OCI-LY7 (cell line): ENCODE measurements around the gene MARK4. TPM values are rescaled to one million over a fixed set of nuclear protein-coding genes. Genes with fewer than 3 reads are reported as not detected.
A peak's percentile ranks its signal among the peaks of the same experiment; 100 is the strongest.

Experiments used
- BruUV-seq: library from RNA; stranded (reverse); fragments of 400-500 nt; replicated peaks from 2 replicates; lab custom pipeline; 2021; lab: Mats Ljungman, UMichigan
- CTCF ChIA-PET: fragments of 300-600 bp; sonication (Branson Sonifier 250); formaldehyde crosslinking; loops from one replicate; lab custom pipeline; 2022; ENCODE audit warnings: antibody characterized with exemption; ENCODE audit not compliant: unreplicated experiment; lab: Charles Lee
- POLR2A ChIA-PET: fragments of 300-600 bp; sonication (Branson Sonifier 250); formaldehyde crosslinking; loops from one replicate; lab custom pipeline; 2022; ENCODE audit warnings: antibody characterized with exemption; lab: Charles Lee
- DNase-seq: peaks from one replicate; pipeline ENCODE4 v3.0.0-alpha.2; 2015; ENCODE audit warnings: low spot score
- H2AFZ ChIP-seq: fragments of 200-600 bp; sonication (generic), shearing (Covaris generic); 2 replicates; pipeline ENCODE4 v1.6.1; 2014; ENCODE audit warnings: mild to moderate bottlenecking, antibody characterized with exemption, low read length, moderate library complexity
- H3K27ac ChIP-seq: fragments of 200-600 bp; sonication (generic); 2 replicates; pipeline ENCODE4 v1.5.1; 2014; ENCODE audit warnings: mixed run types, low read depth, mild to moderate bottlenecking, moderate library complexity, low read length, inconsistent platforms; ENCODE audit not compliant: poor library complexity, severe bottlenecking
- H3K36me3 ChIP-seq: fragments of 200-600 bp; sonication (generic); 2 replicates; pipeline ENCODE4 v1.6.1; 2014; ENCODE audit warnings: mild to moderate bottlenecking, antibody characterized with exemption, low read length, moderate library complexity, mixed read lengths; ENCODE audit not compliant: insufficient read depth
- H3K4me1 ChIP-seq: fragments of 200-600 bp; sonication (generic); 2 replicates; pipeline ENCODE4 v1.5.1; 2014; ENCODE audit warnings: mild to moderate bottlenecking, low read length; ENCODE audit not compliant: insufficient read depth, poor library complexity, severe bottlenecking
- H3K4me2 ChIP-seq: fragments of 200-600 bp; sonication (generic); 2 replicates; pipeline ENCODE4 v1.6.1; 2014; ENCODE audit warnings: mild to moderate bottlenecking, low read length
- H3K4me3 ChIP-seq: fragments of 200-600 bp; sonication (generic); 2 replicates; pipeline ENCODE4 v1.5.1; 2014; ENCODE audit warnings: mild to moderate bottlenecking, low read depth, low read length; ENCODE audit not compliant: poor library complexity, severe bottlenecking
- H3K79me2 ChIP-seq: fragments of 200-600 bp; sonication (generic); 2 replicates; pipeline ENCODE4 v1.6.1; 2016; ENCODE audit warnings: low read depth, mild to moderate bottlenecking, low read length, moderate library complexity, mixed read lengths; ENCODE audit not compliant: insufficient read depth
- H3K9me2 ChIP-seq: fragments of 200-600 bp; sonication (generic); 2 replicates; pipeline ENCODE4 v1.6.1; 2016; ENCODE audit warnings: mild to moderate bottlenecking, low read length, mixed read lengths; ENCODE audit not compliant: insufficient read depth
- H3K9me3 ChIP-seq: fragments of 200-600 bp; sonication (generic); 2 replicates; pipeline ENCODE4 v1.6.1; 2014; ENCODE audit warnings: mild to moderate bottlenecking, mixed run types, low read length, mixed read lengths
- H4K20me1 ChIP-seq: fragments of 200-600 bp; sonication (generic); 2 replicates; pipeline ENCODE4 v1.6.1; 2014; ENCODE audit warnings: mild to moderate bottlenecking, antibody characterized with exemption, low read length, moderate library complexity, mixed read lengths; ENCODE audit not compliant: insufficient read depth
- EZH2phosphoT487 ChIP-seq: fragments of 200-600 bp; sonication (generic); IDR thresholded peaks from 2 replicates; pipeline ENCODE4 v1.6.1; 2018; ENCODE audit warnings: low read depth, borderline replicate concordance, mild to moderate bottlenecking, mixed run types, antibody characterized with exemption, low read length, moderate library complexity, mixed read lengths
- intact Hi-C: fragments of 100-400 bp; cut with micrococcal nuclease; formaldehyde crosslinking; loops from one replicate; pipeline ENCODE4 v1.10.0; 2022; ENCODE audit not compliant: unreplicated experiment
- total RNA-seq, 2 experiments: library from RNA; depleted of rRNA in 1 of 2; stranded (reverse); fragments of >200 nt in 1 of 2; shearing (Covaris generic) in 1 of 2; gene quantifications; 2 replicates each; pipeline ENCODE4 v1.2.3, GENCODE V29; 2014 to 2022
- TF ChIP-seq, protein P1 (sequence below): fragments of 200-600 bp; sonication (generic); conservative IDR thresholded peaks from 2 replicates; pipeline ENCODE4 v1.5.1; 2014; ENCODE audit warnings: mild to moderate bottlenecking, antibody characterized with exemption, low read length, moderate library complexity, mixed read lengths

MARK4 gene
- total RNA-seq, 2 experiments from 2014 or later = 14.2 to 24.5 TPM

DNA sequence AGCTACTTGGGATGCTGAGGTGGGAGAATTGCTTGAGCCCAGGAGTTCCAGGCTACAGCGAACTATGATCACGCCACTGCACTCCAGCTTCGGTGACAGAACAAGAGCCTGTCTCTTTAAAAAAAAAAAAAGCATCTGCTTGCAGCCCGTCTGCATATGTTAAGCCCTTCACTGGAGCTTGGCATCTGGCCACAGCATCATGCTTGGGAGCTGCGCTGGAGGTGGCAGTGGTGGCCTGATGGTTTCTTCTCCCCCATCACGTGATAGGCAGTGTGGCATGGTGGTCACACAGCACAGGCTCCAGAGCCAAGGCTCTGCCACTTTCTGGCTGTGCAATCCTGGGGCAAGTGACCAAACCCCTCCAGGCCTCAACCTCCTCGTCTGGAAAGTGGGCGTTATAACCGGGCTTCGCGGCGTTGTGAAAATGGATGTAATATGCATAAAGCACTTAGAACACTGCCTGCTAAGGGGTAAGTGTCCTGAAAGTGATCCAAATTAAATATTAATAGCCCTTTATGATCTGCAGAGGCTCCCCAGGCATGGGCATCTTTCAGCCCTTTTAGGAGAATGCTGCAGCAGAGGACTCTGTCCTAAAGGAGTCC, 24.4 kb downstream of the MARK4 start:
- H4K20me1 ChIP-seq = no peaks in the 10 kb centered on the region
- intact Hi-C loops = no loop called here
- H3K36me3 ChIP-seq = peaks cover 17% of the 10 kb centered on the region; the same call in 1 of the 2 replicates
- DNase-seq = no peak
- no peaks in the 10 kb centered on the region for H3K79me2 ChIP-seq
- TF ChIP-seq, protein P1, sequence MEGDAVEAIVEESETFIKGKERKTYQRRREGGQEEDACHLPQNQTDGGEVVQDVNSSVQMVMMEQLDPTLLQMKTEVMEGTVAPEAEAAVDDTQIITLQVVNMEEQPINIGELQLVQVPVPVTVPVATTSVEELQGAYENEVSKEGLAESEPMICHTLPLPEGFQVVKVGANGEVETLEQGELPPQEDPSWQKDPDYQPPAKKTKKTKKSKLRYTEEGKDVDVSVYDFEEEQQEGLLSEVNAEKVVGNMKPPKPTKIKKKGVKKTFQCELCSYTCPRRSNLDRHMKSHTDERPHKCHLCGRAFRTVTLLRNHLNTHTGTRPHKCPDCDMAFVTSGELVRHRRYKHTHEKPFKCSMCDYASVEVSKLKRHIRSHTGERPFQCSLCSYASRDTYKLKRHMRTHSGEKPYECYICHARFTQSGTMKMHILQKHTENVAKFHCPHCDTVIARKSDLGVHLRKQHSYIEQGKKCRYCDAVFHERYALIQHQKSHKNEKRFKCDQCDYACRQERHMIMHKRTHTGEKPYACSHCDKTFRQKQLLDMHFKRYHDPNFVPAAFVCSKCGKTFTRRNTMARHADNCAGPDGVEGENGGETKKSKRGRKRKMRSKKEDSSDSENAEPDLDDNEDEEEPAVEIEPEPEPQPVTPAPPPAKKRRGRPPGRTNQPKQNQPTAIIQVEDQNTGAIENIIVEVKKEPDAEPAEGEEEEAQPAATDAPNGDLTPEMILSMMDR = no peak
- TF ChIP-seq EZH2phosphoT487 = no peak
- no peak overlapping the region for H3K4me2 ChIP-seq
- H3K9me2 ChIP-seq = no peaks in the 10 kb centered on the region
- CTCF ChIA-PET = interaction anchor here (0.7 kb wide), 1 partner anchor 283 kb away, joined by 4 read pairs; no protein-coding TSS in a partner anchor
- no peak overlapping the region for H2AFZ ChIP-seq
- H3K9me3 ChIP-seq = no peaks in the 10 kb centered on the region
- H3K4me3 ChIP-seq = no peak overlapping the region
- POLR2A ChIA-PET = no interaction called here
- H3K27ac ChIP-seq = no peak overlapping the region
- BruUV-seq = no TSS peak
- peaks cover 3% of the 10 kb centered on the region for H3K4me1 ChIP-seq

DNA sequence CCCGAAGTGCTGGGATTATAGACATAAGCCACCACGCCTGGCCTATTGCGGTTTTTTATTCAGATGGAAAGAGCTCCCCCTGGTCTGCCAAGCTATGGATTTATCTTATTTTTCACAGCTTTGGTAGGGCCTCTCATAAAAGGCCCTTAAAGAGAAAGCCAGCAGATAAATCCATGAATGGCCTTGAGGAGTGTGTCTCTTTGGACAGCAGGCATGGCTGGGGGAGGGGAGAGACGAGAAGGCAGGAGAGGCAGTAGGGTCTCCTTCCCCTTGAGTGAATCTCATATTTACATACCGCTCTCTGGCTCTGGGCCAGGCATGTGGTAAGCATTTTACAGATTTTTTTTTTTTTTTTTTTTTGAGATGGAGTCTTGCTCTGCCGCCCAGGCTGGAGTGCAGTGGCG, 25.2 kb downstream of the MARK4 start:
- no TSS peak for BruUV-seq
- Histone ChIP-seq H3K4me1 (peaks cover 3% of the 10 kb centered on the region), H3K9me3 (no peaks in the 10 kb centered on the region), H3K9me2 (no peaks in the 10 kb centered on the region), H3K79me2 (no peaks in the 10 kb centered on the region), H2AFZ (no peak overlapping the region), H3K36me3 (peaks cover 17% of the 10 kb centered on the region; the same call in 1 of the 2 replicates), H4K20me1 (no peaks in the 10 kb centered on the region), H3K4me3 (no peak overlapping the region), H3K4me2 (no peak overlapping the region), H3K27ac (no peak overlapping the region)
- peak; percentile 19 for DNase-seq
- TF ChIP-seq, protein P1 = no peak
- TF ChIP-seq EZH2phosphoT487 = no peak
- ChIA-PET CTCF (no interaction called here), POLR2A (no interaction called here)
- intact Hi-C loops = no loop called here

DNA sequence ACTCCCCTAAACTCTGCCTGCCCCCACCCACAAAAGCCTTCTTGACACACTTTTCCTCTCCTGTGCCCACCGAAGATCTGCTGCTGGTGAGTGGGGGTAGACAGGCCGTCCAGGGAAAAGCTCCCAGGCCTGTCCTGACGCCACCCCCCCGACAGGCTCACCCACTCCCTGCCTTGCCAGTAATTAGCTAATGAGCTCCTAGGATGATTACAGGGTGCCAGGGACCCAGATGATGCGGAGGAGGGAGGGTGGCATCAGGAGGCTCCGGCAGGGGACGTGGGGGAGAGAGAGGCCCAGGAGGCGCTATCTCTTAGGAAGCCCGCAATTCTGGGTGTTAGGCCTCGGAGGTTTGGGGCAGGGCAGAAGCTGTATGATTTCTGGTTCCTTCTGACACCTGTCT, 27.0 kb downstream of the MARK4 start:
- peaks cover 3% of the 10 kb centered on the region for H3K4me1 ChIP-seq
- H3K36me3 ChIP-seq = peaks cover 18% of the 10 kb centered on the region; the same call in 1 of the 2 replicates
- ChIA-PET CTCF (no interaction called here), POLR2A (no interaction called here)
- H3K4me2 ChIP-seq = no peak overlapping the region
- H3K4me3 ChIP-seq = no peak overlapping the region
- intact Hi-C loops = no loop called here
- no peak overlapping the region for H3K27ac ChIP-seq
- H3K9me2 ChIP-seq = no peaks in the 10 kb centered on the region
- H3K79me2 ChIP-seq = no peaks in the 10 kb centered on the region
- TF ChIP-seq, protein P1 = no peak
- TF ChIP-seq EZH2phosphoT487 = no peak
- no peak overlapping the region for H2AFZ ChIP-seq
- no peaks in the 10 kb centered on the region for H3K9me3 ChIP-seq
- no TSS peak for BruUV-seq
- no peaks in the 10 kb centered on the region for H4K20me1 ChIP-seq
- no peak for DNase-seq
